WTC11 (cell line): ENCODE data around the gene ANKMY2. TPM values are rescaled to one million over a fixed set of nuclear protein-coding genes. Genes with fewer than 3 reads are reported as not detected.

ENCODE experiments used
- ATAC-seq: fragments of 200-7000 bp; cut with Tn5 transposase; 2 replicates; pipeline ENCODE4 v1.10.0; 2021; ENCODE audit warnings: mild to moderate bottlenecking, moderate library complexity
- Bru-seq: library from RNA; stranded (reverse); fragments of 400-500 nt; gene quantifications from one replicate; lab custom pipeline; 2021; lab: Mats Ljungman, UMichigan
- CTCF ChIA-PET: fragments of 300-600 bp; sonication (Branson Sonifier 250); formaldehyde crosslinking; loops from one replicate; lab custom pipeline; 2021; ENCODE audit warnings: antibody characterized with exemption; lab: Charles Lee
- POLR2A ChIA-PET: fragments of 350-600 bp; sonication (Branson Sonifier 250); formaldehyde crosslinking; loops from one replicate; lab custom pipeline; 2021; ENCODE audit warnings: antibody characterized with exemption; lab: Charles Lee
- DNase-seq: peaks from one replicate; pipeline ENCODE4 v3.0.0; 2021; ENCODE audit warnings: low spot score
- H3K27ac Mint-ChIP-seq: 2 replicates; pipeline ENCODE4 v1.8.0; 2021; ENCODE audit warnings: mixed read lengths
- H3K27me3 Mint-ChIP-seq: 2 replicates; pipeline ENCODE4 v1.8.0; 2021; ENCODE audit warnings: low read depth, mild to moderate bottlenecking, moderate library complexity, mixed read lengths
- H3K36me3 Mint-ChIP-seq: 2 replicates; pipeline ENCODE4 v1.8.0; 2021; ENCODE audit warnings: mixed read lengths
- H3K4me1 Mint-ChIP-seq: 2 replicates; pipeline ENCODE4 v1.8.0; 2022; ENCODE audit warnings: mixed read lengths
- H3K4me3 Mint-ChIP-seq: 2 replicates; pipeline ENCODE4 v1.8.0; 2021; ENCODE audit warnings: mild to moderate bottlenecking, moderate library complexity, mixed read lengths
- H3K9me3 Mint-ChIP-seq: 2 replicates; pipeline ENCODE4 v1.8.0; 2021; ENCODE audit warnings: mixed read lengths
- ATF1 ChIP-seq: sonication (generic); formaldehyde crosslinking; IDR thresholded peaks from 2 replicates; pipeline ENCODE4 v1.8.1; 2023; ENCODE audit warnings: mild to moderate bottlenecking, moderate library complexity, missing genetic modification reagents
- CREM ChIP-seq: sonication (generic); formaldehyde crosslinking; IDR thresholded peaks from 2 replicates; pipeline ENCODE4 v1.8.1; 2022; ENCODE audit warnings: mild to moderate bottlenecking, missing genetic modification reagents, moderate library complexity
- E2F1 ChIP-seq: sonication (generic); formaldehyde crosslinking; IDR thresholded peaks from 2 replicates; pipeline ENCODE4 v1.8.0; 2022; ENCODE audit warnings: mild to moderate bottlenecking, missing genetic modification reagents
- ETV6 ChIP-seq: sonication (generic); formaldehyde crosslinking; IDR thresholded peaks from 2 replicates; pipeline ENCODE4 v1.8.1; 2022; ENCODE audit warnings: mild to moderate bottlenecking, missing genetic modification reagents
- FOXP1 ChIP-seq: sonication (generic); formaldehyde crosslinking; IDR thresholded peaks from 2 replicates; pipeline ENCODE4 v1.8.0; 2022; ENCODE audit warnings: missing genetic modification reagents, mild to moderate bottlenecking, moderate library complexity, borderline replicate concordance
- FOXP4 ChIP-seq: sonication (generic); formaldehyde crosslinking; IDR thresholded peaks from 2 replicates; pipeline ENCODE4 v1.8.0; 2022; ENCODE audit warnings: mild to moderate bottlenecking, missing genetic modification reagents
- JUN ChIP-seq: sonication (generic); formaldehyde crosslinking; IDR thresholded peaks from 2 replicates; pipeline ENCODE4 v1.8.0; 2023; ENCODE audit warnings: mild to moderate bottlenecking, missing genetic modification reagents
- NFYB ChIP-seq: sonication (generic); formaldehyde crosslinking; conservative IDR thresholded peaks from 2 replicates; pipeline ENCODE4 v1.8.0; 2022; ENCODE audit warnings: low read depth, missing genetic modification reagents
- PRRX2 ChIP-seq: fragments of 250-450 bp; sonication (Bioruptor Pico); IDR thresholded peaks from 2 replicates; pipeline ENCODE4 v1.8.0; 2021; ENCODE audit warnings: mild to moderate bottlenecking
- SMAD3 ChIP-seq: sonication (generic); formaldehyde crosslinking; IDR thresholded peaks from 2 replicates; pipeline ENCODE4 v1.8.0; 2022; ENCODE audit warnings: missing genetic modification reagents, mild to moderate bottlenecking, borderline replicate concordance
- SMAD4 ChIP-seq: sonication (generic); formaldehyde crosslinking; IDR thresholded peaks from 2 replicates; pipeline ENCODE4 v1.8.0; 2022; ENCODE audit warnings: mild to moderate bottlenecking, missing genetic modification reagents
- SP1 ChIP-seq: sonication (generic); formaldehyde crosslinking; conservative IDR thresholded peaks from 2 replicates; pipeline ENCODE4 v1.8.1; 2022; ENCODE audit warnings: missing genetic modification reagents
- TCF7 ChIP-seq: sonication (generic); formaldehyde crosslinking; IDR thresholded peaks from 2 replicates; pipeline ENCODE4 v1.8.0; 2022; ENCODE audit warnings: mild to moderate bottlenecking, low read depth, missing genetic modification reagents, moderate library complexity
- TEAD1 ChIP-seq: sonication (generic); formaldehyde crosslinking; IDR thresholded peaks from 2 replicates; pipeline ENCODE4 v1.8.0; 2022; ENCODE audit warnings: mild to moderate bottlenecking, missing genetic modification reagents
- TEAD4 ChIP-seq: sonication (generic); formaldehyde crosslinking; IDR thresholded peaks from 2 replicates; pipeline ENCODE4 v1.8.0; 2022; ENCODE audit warnings: mild to moderate bottlenecking, missing genetic modification reagents
- ZBTB43 ChIP-seq: sonication (generic); formaldehyde crosslinking; IDR thresholded peaks from 2 replicates; pipeline ENCODE4 v1.8.1; 2023; ENCODE audit warnings: mild to moderate bottlenecking, missing genetic modification reagents
- ZNF121 ChIP-seq: sonication (generic); formaldehyde crosslinking; IDR thresholded peaks from 2 replicates; pipeline ENCODE4 v1.8.0; 2023; ENCODE audit warnings: missing genetic modification reagents
- ZNF138 ChIP-seq: sonication (generic); formaldehyde crosslinking; conservative IDR thresholded peaks from 2 replicates; pipeline ENCODE4 v1.8.1; 2022; ENCODE audit warnings: mild to moderate bottlenecking, moderate library complexity, missing genetic modification reagents
- ZNF317 ChIP-seq: sonication (generic); formaldehyde crosslinking; IDR thresholded peaks from 2 replicates; pipeline ENCODE4 v1.8.1; 2023; ENCODE audit warnings: low read depth, mild to moderate bottlenecking, moderate library complexity, missing genetic modification reagents, borderline replicate concordance
- ZNF423 ChIP-seq: fragments of 250-450 bp; sonication (Bioruptor Pico); IDR thresholded peaks from 2 replicates; pipeline ENCODE4 v2.1.2; 2022; ENCODE audit warnings: mild to moderate bottlenecking, moderate library complexity
- long read RNA-seq, 3 experiments: library from RNA in 1 of 3; library from capped mRNA in 1 of 3; library from polyadenylated mRNA in 1 of 3; unstranded in 2 of 3; stranded (forward) in 1 of 3; transcript quantifications; one replicate each; pipeline ENCODE4 v2.0.0, GENCODE V29; 2021
- total RNA-seq: library from RNA; stranded (reverse); gene quantifications from 3 replicates; pipeline ENCODE4 v1.2.3, GENCODE V29; 2021
- TF ChIP-seq, protein P1 (sequence below): sonication (generic); formaldehyde crosslinking; IDR thresholded peaks from 2 replicates; pipeline ENCODE4 v1.8.1; 2022; ENCODE audit warnings: missing genetic modification reagents, borderline replicate concordance
- TF ChIP-seq, protein P2 (sequence below): sonication (generic); formaldehyde crosslinking; IDR thresholded peaks from 2 replicates; pipeline ENCODE4 v1.8.1; 2022; ENCODE audit warnings: mild to moderate bottlenecking, moderate library complexity, missing genetic modification reagents
- TF ChIP-seq, protein P3 (sequence below): sonication (generic); formaldehyde crosslinking; IDR thresholded peaks from 2 replicates; pipeline ENCODE4 v1.8.0; 2023; ENCODE audit warnings: missing genetic modification reagents, mild to moderate bottlenecking, borderline replicate concordance

The ANKMY2 gene
- total RNA-seq (12.0 to 13.6 TPM (median 13.0 TPM) in 3 replicates), Bru-seq, nascent RNA (percentile 71 among the genes with signal in this experiment)
- long read RNA-seq, experiment 1, transcript ANKMY2-201 (10 exons, 2,555 nt) = major isoform, 36 of 39 reads
- long read RNA-seq, experiment 1, partial matches to known transcripts = 2 of 39 reads
- long read RNA-seq, experiment 1, other reads (novel, unspliced or antisense) = 1 of 39 reads
- long read RNA-seq, experiment 2, transcript ANKMY2-201 (10 exons, 2,555 nt) = major isoform, 10 of 18 reads
- long read RNA-seq, experiment 2, partial matches to known transcripts = 7 of 18 reads
- long read RNA-seq, experiment 2, other reads (novel, unspliced or antisense) = 1 of 18 reads
- long read RNA-seq, experiment 3, transcript ANKMY2-201 (10 exons, 2,555 nt) = major isoform, 20 of 24 reads
- long read RNA-seq, experiment 3, partial matches to known transcripts = 0 of 24 reads
- long read RNA-seq, experiment 3, other reads (novel, unspliced or antisense) = 4 of 24 reads

DNA sequence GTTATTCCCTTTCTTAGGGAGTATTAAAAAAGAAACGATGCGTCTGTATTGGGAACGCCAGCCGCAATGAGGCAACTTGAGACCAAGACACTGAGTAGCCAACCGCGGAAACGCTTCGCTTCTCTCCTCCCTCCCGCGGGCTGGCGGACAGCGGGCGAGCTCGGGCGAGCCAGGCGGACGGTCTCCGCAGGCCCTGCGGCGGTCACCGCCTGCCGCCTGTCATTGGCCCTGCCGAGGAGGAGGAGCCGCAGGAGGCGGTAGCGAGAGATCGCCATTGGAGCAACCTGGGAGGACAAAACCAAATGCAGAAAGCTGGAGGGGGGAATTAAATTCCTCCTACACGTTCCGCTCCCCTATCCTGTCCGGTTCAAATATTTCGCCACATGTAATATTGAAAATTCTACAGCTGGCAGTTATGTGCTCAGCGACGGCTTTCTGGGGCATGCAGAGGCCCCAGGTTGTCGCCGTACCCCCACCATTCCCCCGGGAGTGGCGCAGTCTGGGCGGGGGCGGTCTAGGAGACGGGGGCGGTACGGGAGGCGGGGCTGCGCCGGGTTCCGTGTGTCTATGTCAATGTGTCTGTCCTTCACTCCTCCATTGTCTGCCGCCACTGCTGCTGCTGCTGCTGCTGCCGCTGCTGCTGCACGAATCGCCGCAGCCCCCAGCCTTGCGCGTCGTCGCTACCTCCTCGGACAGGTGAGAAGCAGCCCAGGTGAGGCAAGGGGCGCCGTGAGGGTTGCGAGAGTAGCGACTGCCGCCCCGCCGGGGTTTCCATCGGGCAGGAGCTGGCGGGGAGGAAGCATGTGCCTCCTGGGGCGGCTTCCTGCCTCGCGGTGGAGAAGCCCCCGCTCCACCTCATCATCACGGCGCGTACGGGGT lies at the start of gene ANKMY2, which contains the start of gene BZW2:
Gene ANKMY2 (minus strand): TSS at position 162 of the 879 bp plus-strand sequence. CDS start 181 bp downstream, outside the sequence.
Gene BZW2 (plus strand): TSS at position 589 of the 879 bp plus-strand sequence. CDS start 19,263 bp downstream, outside the sequence.
- peak; percentile 94 for DNase-seq
- Mint-ChIP-seq H3K36me3 (no peaks in the 10 kb centered on the region), H3K27me3 (peaks cover 3% of the 10 kb centered on the region), H3K9me3 (no peaks in the 10 kb centered on the region), H3K27ac (peak within 1 kb of the TSS; percentile 100), H3K4me3 (peak within 1 kb of the TSS; percentile 99), H3K4me1 (peaks cover 46% of the 10 kb centered on the region)
- ATAC-seq = peak; percentile 89
- POLR2A ChIA-PET = interaction anchor here (0.6 to 1.2 kb wide), 5 partner anchors 9 to 1584 kb away, joined by 3 to 5 read pairs (median 3); no protein-coding TSS in a partner anchor
- CTCF ChIA-PET = interaction anchor here (0.6 to 1.5 kb wide), 2 partner anchors 81 to 135 kb away, joined by 3 to 7 read pairs; no protein-coding TSS in a partner anchor
- TF ChIP-seq JUN (peak; percentile 62; the same call in 1 of the 2 replicates), ZBTB43 (peak; percentile 63; the same call in 1 of the 2 replicates), PRRX2 (CRISPR knock-in tag) (no peak), E2F1 (CRISPR knock-in tag) (no peak), CREM (CRISPR knock-in tag) (peak; percentile 53; the same call in 1 of the 2 replicates), SP1 (CRISPR knock-in tag) (peak; percentile 94), ATF1 (CRISPR knock-in tag) (0 out of 2 replicates have a peak, but pooled peaks have one; percentile 53), SMAD4 (CRISPR knock-in tag) (0 out of 2 replicates have a peak, but pooled peaks have one; percentile 37), ZNF138 (CRISPR knock-in tag) (no peak), TEAD1 (CRISPR knock-in tag) (peak; percentile 74), TCF7 (0 out of 2 replicates have a peak, but pooled peaks have one; percentile 43), FOXP1 (peak; percentile 87), ZNF317 (CRISPR knock-in tag) (0 out of 2 replicates have a peak, but pooled peaks have one; percentile 14), NFYB (CRISPR knock-in tag) (peak; percentile 72), FOXP4 (CRISPR knock-in tag) (peak; percentile 80), TEAD4 (CRISPR knock-in tag) (0 out of 2 replicates have a peak, but pooled peaks have one; percentile 47), ZNF121 (no peak), SMAD3 (peak; percentile 55; the same call in 1 of the 2 replicates), ETV6 (CRISPR knock-in tag) (peak; percentile 89; the same call in 1 of the 2 replicates), ZNF423 (CRISPR knock-in tag) (0 out of 2 replicates have a peak, but pooled peaks have one; percentile 23)
- TF ChIP-seq, protein P1, sequence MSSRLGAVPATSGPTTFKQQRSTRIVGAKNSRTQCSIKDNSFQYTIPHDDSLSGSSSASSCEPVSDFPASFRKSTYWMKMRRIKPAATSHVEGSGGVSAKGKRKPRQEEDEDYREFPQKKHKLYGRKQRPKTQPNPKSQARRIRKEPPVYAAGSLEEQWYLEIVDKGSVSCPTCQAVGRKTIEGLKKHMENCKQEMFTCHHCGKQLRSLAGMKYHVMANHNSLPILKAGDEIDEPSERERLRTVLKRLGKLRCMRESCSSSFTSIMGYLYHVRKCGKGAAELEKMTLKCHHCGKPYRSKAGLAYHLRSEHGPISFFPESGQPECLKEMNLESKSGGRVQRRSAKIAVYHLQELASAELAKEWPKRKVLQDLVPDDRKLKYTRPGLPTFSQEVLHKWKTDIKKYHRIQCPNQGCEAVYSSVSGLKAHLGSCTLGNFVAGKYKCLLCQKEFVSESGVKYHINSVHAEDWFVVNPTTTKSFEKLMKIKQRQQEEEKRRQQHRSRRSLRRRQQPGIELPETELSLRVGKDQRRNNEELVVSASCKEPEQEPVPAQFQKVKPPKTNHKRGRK (CRISPR knock-in tag) = no peak
- TF ChIP-seq, protein P2, sequence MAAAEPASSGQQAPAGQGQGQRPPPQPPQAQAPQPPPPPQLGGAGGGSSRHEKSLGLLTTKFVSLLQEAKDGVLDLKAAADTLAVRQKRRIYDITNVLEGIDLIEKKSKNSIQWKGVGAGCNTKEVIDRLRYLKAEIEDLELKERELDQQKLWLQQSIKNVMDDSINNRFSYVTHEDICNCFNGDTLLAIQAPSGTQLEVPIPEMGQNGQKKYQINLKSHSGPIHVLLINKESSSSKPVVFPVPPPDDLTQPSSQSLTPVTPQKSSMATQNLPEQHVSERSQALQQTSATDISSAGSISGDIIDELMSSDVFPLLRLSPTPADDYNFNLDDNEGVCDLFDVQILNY (CRISPR knock-in tag) = peak; percentile 2; the same call in 1 of the 2 replicates
- TF ChIP-seq, protein P3, sequence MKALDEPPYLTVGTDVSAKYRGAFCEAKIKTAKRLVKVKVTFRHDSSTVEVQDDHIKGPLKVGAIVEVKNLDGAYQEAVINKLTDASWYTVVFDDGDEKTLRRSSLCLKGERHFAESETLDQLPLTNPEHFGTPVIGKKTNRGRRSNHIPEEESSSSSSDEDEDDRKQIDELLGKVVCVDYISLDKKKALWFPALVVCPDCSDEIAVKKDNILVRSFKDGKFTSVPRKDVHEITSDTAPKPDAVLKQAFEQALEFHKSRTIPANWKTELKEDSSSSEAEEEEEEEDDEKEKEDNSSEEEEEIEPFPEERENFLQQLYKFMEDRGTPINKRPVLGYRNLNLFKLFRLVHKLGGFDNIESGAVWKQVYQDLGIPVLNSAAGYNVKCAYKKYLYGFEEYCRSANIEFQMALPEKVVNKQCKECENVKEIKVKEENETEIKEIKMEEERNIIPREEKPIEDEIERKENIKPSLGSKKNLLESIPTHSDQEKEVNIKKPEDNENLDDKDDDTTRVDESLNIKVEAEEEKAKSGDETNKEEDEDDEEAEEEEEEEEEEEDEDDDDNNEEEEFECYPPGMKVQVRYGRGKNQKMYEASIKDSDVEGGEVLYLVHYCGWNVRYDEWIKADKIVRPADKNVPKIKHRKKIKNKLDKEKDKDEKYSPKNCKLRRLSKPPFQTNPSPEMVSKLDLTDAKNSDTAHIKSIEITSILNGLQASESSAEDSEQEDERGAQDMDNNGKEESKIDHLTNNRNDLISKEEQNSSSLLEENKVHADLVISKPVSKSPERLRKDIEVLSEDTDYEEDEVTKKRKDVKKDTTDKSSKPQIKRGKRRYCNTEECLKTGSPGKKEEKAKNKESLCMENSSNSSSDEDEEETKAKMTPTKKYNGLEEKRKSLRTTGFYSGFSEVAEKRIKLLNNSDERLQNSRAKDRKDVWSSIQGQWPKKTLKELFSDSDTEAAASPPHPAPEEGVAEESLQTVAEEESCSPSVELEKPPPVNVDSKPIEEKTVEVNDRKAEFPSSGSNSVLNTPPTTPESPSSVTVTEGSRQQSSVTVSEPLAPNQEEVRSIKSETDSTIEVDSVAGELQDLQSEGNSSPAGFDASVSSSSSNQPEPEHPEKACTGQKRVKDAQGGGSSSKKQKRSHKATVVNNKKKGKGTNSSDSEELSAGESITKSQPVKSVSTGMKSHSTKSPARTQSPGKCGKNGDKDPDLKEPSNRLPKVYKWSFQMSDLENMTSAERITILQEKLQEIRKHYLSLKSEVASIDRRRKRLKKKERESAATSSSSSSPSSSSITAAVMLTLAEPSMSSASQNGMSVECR (CRISPR knock-in tag) = peak; percentile 94
